GM21825 (cell line): Measurements from ENCODE around the gene CCDC9B.

Source experiments
- ATAC-seq: cut with Tn5 transposase; IDR thresholded peaks from one replicate; pipeline ENCODE4 v1.9.1; 2021; ENCODE audit warnings: mild to moderate bottlenecking, moderate library complexity; ENCODE audit not compliant: unreplicated experiment

CCDC9B gene

DNA sequence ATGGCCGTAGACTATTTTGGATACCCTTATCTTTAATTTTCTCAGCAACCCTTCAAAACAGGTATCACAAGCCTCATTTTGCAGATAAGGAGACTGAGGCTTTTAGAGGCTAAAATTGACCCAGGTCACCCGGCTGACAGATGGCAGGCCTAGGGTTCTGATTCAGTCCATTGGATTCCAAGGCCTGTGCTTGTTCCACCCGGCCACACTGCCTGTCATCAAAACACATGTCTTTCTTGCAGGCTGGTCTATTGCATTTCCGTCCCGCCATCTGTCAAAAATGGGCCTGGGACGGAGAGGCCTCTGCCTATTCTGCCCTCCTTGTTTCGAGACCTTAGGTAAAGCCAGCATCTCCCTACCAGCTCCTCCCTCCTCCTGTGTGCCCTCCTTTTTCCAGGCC is 9.1 kb downstream of the CCDC9B start:
- ATAC-seq: no peak

DNA sequence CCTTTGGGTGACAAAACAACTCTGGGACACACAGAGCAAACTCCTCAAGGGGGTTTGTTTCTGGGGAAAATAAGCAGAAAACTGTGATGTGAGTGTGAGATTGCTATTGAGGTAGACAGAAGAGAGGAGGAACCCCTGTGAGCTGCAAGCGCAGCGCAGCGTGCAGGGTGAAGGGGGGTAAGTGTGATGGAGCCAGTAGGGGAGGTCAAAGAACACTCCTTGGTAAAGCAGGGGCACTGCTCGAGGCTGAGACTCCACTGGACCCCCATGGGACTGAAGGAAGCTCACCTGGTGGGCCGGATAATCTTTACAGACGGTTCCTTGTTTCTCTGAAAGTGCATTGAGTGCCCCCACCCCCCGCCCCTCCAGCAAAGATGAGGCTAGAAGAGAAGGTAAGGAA is 9.7 kb downstream of the CCDC9B start:
- no peak for ATAC-seq

DNA sequence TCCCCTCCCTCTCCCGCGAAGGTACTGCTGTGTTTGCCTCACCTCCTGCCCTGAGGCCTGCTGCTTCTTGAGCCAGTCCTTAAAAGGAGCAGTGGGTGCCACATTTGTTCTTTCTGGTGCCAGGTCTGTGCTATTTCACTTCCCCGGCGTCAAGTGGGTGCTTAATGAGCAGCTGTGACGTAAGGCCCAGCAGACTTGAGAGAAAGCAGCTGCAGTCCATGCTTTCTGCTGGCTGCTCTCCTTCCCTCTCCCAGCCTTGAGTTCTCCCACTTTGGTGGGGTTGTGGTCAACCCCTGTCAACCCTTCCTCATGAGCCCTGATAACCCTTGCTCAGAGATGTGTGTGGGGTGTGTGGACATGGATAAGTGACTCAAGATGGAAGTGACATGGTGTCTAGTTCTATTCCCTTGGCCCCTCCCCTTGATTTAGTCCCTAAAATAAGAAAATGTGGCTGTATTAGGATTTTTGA is 10.3 kb downstream of the CCDC9B start:
- no peak for ATAC-seq

DNA sequence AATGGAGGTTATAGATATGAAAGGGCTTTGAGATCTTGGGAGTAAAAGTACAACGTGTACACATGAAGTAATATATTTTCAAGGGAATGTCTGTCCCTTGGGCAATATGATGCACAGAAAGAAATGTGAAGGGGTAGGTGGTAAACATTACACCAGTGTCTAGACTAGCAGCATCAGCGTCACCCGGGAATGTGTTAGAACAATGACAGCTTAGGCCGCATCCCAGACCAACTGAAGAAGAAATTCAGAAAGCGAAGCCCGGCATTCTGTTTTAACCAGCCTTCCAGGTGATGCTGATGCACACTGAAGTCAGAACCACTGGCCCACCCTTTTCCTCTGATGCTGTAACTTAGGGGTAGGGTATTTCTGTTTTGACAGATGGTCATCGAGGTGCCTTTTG is 10.9 kb downstream of the CCDC9B start:
- no peak for ATAC-seq

DNA sequence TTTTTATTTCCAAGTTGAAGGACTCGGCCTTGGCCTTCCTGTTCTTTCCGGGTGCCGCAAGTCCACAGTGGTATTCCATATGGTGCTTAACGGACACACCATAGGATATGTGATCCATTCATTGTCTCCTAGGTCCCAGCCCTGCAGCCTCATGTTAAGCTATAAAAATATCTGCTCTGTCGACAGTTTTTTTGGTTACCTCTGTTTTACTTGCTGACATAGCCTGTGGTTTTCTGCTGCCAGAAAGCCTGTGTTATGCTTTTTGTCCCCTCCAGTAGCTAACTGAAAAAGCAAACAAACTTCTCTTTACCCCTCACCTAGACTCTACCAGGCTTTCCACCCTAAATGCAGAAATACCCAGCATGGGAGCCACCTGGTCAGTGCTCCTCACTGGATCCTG is 12.0 kb downstream of the CCDC9B start:
- ATAC-seq: no peak

DNA sequence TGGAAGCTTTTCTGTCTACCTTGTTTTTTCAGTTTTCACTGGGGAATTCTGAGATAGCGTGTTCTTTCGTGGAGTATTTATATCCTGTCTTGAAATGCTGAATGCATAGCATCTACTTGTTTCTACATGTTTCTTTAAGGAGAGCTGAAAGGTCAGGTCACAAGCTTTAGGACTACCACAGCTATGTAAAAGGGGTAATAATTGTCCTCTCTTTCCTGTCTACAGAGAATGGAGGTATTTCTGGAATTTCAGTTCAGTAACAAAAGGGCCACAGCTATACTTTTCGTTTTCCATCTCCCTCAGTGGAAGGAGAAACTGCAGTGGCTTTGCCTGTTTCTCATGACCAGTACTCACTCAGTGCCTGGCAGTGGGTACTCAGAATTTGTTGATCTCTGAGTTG is 12.6 kb downstream of the CCDC9B start:
- ATAC-seq: no peak

DNA sequence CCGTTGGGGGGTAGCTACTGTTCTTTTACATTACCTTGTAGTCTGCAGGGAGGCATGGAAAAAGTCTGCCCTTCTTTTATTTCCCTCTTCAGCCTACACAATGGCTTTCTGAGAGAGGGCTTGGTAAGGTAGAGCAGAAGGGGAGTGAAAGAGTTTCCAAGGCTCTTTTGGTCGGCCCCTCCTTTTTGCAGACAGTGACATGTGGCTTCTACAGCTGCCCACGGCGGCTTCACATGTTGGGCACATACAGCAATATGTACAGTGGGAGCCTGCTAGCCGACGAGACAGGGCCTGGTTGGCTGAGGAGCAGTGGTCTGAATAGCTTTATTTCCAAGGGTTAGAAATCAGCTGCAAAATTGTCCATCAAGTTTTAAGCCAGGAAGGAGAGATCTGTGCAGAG is 13.3 kb downstream of the CCDC9B start:
- ATAC-seq: no peak

DNA sequence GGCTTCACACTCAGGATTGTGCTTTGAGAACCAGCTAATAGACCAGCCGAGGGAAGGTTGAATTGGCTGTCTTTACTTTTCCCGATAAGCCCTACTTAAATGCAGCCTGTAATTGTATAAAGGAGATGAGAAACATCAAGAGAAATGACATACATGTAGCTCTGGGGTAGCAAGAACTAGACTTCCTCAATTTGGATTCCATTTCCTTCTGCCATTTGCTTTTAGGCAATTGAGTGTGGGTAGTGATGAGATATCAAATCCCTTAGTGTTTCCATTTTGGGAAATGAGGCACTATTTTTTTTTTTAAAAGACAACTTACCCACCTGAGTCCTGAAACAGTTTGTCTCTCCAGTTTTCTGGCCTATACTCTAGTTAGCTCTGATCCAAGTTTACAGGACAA is 15.0 kb downstream of the CCDC9B start:
- no peak for ATAC-seq

DNA sequence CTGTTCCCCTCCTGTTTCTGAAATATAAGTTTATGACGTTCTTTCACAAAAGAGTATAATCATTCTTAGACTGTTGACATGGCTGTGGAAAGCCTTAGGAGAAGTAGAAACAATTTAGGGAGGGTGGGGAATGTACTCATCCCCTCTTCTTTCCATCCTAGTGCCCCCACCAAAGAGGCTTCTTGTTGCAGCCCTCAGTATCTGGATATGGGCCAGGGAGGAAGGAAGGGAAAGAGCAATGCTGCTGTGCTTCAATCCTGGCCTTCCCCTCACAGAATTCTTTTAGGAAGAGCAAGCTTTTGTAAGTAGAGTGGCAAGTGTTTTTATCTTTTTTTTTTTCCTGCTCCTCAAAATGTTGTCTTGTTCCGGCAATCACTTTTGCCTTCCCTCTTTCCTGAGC is 15.6 kb downstream of the CCDC9B start:
- ATAC-seq: no peak

DNA sequence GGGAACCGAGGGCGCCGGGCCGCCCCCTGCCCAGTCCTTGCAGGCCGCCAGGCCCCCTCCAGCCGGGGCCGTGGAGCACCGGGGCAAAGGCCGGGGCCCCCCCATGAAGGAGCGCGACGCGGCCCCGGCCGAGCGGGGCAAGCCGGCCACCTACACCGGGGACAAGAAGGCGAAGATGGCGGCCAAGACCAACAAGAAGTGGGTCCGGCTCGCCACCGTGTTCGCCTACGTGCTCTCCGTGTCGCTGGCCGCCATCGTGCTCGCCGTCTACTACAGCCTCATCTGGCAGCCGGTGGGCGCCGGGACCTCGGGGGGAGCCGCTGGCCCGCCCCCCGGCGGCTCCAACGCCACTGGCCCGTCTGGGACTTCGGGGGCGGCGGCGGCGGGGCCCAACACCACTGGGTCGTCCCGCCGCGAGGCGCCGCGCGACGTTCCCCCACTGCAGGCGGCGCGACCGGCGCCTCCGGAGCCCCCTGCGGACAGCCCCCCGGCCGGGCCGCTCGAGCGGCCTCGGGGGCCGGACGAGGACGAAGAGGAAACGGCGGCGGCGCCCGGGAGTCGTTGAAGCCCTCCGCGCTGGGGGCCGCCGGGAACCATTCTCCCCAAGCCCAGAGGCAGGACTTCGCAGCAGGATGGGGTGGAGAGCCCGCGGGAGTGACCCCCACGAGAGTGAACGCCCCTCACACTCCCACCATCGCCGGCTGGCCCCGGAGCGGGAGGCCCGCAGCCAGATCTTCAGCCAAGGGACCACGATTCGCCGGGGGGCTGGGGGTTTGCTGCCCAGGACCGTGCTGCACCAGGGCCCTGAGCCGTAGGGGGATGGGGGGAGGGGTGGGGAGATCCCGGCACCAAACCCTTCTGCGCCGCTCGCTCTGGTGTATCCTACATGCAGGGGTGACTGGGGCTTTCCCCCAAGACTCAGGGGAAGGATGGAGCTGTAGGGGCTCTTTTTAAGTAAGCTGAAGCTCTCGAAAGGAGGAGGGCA is 16.5 kb downstream of the CCDC9B start:
- ATAC-seq: peak; percentile 2

DNA sequence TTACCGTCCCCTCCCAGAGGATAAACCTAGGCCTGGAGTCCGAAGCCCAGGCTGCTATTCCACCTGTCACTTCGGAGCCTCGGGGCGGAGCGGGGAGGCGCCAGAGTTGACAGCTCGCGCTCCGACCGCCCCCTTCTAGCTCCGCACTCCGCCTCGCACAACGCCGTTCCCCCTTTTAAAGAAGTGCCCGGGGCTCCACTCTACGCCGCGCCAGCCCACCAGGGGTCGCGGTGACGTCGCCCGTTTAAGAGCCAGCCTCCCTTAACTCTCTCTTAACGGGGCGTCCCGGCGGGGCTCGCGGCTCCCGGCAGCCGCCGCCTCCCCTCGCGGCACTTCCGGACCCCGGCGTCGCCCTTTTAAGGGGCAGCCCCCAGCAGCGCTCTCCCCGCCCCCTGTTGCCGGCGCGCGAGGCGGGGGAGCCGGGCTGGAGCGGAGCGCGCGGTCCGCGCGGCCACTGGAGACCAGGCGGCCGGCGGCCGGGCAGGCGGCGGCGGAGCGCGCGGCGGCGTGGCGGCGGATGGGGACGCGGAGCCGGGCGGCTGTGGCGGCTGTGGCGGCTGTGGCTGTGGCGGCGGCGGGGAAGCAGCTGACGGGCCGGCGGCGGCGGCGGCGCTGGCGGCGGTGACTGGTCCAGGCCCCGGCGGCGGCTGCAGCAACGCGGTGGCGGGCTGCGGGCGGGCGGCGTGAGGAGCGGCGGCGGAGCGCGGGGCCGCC is 17.3 kb downstream of the CCDC9B start, which contains the start of gene INAFM2:
Gene INAFM2 (plus strand): TSS at position 454 of the 714 bp plus-strand sequence. CDS start 364 bp downstream, outside the sequence.
- ATAC-seq: peak; percentile 84

DNA sequence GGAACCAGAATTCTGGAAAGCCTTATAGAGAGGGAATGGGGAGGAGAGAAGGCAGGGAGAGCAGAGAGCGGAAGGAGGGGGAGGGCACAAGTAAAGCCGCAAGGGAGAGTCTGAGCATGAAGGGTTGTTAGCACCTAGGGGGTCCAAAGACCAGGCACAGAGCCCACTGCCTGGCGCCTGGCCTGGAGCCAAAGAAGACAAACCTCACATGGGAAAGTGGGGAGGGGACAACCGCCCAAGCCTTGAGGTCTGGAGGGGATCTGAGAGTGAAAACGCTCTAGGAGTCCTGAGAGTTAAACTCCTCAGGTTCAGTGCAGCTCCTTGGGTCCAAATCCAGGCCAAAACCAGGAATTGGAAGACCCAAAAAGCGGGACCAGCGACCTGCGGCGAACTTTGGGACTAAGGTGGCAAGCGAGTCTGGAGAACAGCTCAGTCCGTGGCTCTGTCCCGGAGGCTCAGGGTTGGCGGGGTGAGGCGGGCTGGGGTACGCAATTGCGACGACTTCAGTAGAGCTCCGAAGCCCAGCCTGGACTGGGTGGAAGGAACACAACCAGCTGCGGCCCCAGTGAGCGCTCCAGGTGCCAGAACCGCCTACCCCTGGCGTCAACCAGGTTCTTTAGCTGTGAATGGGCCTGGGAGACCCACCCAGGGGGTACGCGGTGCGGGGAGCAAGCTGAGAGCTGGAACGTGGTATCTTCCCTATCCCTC is 18.1 kb downstream of the CCDC9B start:
- ATAC-seq: no peak

DNA sequence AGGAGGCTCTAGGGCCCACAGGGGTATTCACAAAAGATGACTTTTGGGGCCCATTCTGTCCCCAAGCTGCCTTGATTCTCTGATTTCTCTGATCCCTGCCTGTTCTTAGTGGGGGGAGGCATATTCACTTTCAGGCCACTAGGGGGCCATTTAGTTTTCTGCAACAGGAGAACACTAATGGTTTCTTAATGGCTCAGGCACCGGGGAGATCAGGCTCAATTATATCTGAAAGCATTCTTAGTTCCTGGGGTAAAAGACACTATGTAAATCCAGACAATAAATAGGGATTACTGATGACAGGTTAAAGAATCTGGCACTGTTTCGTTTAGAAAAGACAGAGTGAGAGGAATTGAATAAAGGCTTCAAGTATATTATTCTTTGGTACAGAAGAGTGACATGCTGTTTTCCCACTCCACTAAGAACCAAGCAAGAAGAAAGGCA is 19.8 kb downstream of the CCDC9B start:
- no peak for ATAC-seq

DNA sequence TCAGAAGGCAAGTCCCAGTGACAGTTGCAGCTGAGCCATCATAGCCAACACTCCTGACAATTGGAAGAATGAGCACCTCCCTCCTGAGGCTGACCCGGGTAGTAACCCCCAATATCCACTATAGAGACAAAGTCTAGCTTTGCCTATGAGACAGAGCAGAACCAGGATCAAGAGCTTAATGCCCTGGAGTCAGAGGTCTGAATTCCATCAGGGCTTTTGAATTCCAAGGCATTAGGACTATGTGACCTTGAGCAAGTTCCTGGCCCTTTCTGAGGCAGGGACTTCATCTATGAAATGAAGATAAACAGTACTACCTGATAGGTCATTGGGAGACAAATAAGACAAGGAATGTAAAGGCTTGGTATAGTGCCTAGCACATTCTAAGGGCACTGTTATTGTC is 20.3 kb downstream of the CCDC9B start:
- ATAC-seq: no peak

DNA sequence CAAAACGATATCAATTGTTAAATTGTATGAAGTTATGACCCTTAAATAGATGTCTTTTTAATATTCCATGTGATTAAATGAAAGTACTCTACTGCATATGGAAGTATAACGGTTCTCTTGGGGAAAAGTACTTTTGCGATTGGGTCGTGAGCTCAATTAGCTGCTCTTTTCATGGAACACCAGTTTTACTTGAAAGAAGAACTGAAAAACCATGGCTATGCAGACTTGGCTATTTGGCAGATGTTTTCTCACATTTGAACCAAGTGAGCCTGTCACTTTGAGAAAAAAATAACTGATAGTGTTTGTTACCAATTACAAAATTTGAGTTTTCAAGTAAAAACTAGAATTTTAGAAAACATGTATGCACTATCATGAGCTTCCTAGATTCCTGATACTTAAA is 23.2 kb downstream of the CCDC9B start:
- ATAC-seq: no peak

DNA sequence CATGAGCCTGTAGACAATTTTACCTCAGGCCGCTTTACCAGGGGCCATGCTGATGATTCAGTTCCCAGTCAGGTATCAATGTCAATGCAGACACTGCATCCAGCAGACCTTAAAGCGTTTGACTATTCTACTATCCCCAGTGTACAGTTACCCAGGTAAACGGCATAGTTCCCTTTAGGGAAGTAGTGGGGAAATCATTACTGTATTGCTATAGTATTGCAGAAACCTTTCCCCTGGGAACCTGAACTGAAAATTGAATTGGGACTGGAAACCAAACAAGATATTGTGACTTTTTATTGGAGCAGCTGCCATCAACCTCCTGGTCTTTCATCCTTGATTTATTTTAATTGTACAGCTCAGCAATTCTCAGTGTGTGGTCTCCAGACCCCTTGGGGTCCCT is 23.8 kb downstream of the CCDC9B start:
- no peak for ATAC-seq

DNA sequence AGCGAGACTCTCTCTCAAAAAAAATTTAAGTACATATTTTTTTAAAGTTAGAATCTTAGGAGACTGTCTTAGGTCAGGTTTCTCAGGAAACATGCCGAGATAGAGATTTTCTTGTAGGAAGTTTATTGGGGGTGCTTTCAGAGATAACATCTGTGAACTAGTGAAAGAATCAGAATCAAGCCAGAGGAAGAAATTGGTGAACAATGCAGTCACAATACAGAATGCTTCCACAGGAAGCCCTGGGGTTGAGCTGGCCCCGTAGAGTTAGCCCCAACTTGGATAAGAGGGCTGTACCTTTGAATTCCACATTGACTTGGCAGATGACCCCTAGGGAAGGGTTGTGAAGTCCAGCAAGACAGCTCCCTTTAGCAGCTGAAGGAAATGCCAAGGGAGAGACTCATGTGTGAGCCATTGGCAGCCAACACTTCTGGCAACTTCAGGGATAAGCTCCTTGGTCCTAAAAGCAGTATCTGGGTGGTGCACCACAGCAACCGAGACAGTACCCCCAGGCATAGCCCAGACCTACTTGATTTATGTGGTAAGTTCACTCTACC is 25.9 kb downstream of the CCDC9B start:
- ATAC-seq: no peak

DNA sequence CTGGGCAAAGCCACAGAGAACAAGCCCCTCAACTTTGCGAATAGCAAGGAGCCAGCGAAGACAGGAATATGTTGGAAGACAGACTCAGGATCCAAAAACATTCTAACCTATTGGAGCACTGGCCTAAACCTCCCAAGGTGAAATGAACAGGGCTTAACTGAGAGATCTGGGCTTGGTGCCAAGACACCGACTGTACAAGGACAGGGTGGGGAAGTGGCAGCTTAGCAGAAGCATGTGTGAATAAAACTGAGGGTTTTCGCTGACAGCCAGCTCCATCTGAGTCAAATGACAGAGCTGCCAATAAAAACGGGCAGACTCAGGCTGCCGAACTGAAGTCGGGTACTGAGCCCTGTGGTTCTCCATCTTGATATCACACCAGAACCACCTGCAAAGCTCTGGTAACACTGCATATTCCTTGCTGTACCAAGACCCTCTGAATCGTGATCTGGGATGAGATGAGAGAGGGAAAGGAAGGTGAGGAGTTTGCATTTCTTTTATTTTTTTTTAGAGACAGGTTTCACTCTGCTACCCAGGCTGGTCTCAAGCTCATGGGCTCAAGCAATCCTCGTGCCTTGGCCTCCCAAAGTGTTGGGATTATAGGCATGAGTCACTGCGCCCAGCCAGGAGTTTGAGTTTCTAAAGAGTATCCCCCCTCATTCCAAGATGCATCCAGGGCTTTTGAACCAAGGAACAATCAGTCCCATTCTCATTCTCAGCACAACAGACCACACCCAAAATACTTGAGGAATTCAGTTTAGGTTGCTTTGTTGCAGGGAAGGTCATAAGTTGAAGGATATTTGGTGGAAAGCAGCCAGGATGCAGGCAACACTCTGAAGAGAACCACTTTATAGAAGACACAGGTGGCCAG is 27.0 kb downstream of the CCDC9B start:
- no peak for ATAC-seq

DNA sequence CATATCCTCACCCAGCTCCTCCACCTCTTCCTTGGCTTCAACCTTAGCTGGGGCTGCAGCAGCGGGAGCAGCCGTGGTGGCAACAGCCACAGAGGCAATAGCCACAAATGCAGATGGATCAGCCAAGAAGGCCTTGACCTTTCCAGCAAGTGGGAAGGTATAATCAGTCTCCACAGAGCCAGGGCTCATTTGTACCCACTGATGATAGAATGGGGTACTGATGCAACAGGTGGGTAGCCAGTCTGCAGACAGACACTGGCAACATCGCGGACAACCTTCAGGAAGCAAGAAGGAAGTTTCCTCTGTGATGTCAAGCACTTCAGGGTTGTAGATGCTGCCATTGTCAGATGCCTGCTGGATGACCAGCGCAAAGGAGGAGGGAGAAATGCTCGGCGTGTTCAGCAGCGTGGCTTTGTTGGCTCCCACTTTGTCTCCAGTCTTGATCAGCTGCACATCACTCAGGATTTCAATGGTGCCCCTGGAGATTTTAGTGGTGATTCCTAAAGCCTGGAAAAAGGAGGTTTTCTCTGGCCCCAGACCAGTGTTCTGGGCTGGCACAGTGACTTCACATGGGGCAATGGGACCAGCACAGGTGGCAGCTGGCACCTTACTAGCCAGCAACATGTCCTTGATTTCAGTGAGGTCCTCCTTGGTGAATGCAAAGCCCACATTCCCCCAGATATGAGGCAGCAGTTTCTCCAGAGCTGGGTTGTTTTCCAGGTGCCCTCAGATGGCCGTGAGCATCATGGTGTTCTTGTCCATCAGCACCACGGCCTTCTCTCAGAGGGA is 28.2 kb downstream of the CCDC9B start:
- ATAC-seq: no peak
